Hepatocyte (in vitro differentiated cells): Measurements from ENCODE around the gene SSBP2. TPM values are rescaled to one million over a fixed set of nuclear protein-coding genes. Genes with fewer than 3 reads are reported as not detected.

ENCODE experiments used
- DNase-seq: peaks from one replicate; pipeline ENCODE4 v3.0.0-alpha.2; 2016; ENCODE audit warnings: low spot score
- H2AFZ ChIP-seq: fragments of 200-600 bp; sonication (generic); 2 replicates; pipeline ENCODE4 v1.6.0; 2016; ENCODE audit warnings: antibody characterized with exemption, mild to moderate bottlenecking
- H3K27ac ChIP-seq: fragments of 200-600 bp; sonication (generic); 2 replicates; pipeline ENCODE4 v1.5.1; 2016; ENCODE audit warnings: mild to moderate bottlenecking
- H3K27me3 ChIP-seq: fragments of 200-600 bp; sonication (generic); 2 replicates; pipeline ENCODE4 v1.6.1; 2016
- H3K36me3 ChIP-seq: fragments of 200-600 bp; sonication (generic); replicated peaks from 2 replicates; pipeline ENCODE4 v1.5.1; 2016; ENCODE audit warnings: low read depth; ENCODE audit not compliant: insufficient read depth
- H3K4me1 ChIP-seq: fragments of 200-600 bp; sonication (generic); 2 replicates; pipeline ENCODE4 v1.5.1; 2016; ENCODE audit warnings: mild to moderate bottlenecking, moderate library complexity; ENCODE audit not compliant: insufficient read depth
- H3K4me2 ChIP-seq: fragments of 200-600 bp; sonication (generic); 2 replicates; pipeline ENCODE4 v1.6.0; 2016
- H3K4me3 ChIP-seq: fragments of 200-600 bp; sonication (generic); 2 replicates; pipeline ENCODE4 v1.5.1; 2016; ENCODE audit warnings: mild to moderate bottlenecking
- H3K79me2 ChIP-seq: fragments of 200-600 bp; sonication (generic); 2 replicates; pipeline ENCODE4 v1.6.0; 2017; ENCODE audit warnings: mild to moderate bottlenecking
- H3K9me2 ChIP-seq: fragments of 200-600 bp; sonication (generic); replicated peaks from 2 replicates; pipeline ENCODE4 v1.6.0; 2017; ENCODE audit warnings: mild to moderate bottlenecking; ENCODE audit not compliant: insufficient read depth
- H3K9me3 ChIP-seq: fragments of 200-600 bp; sonication (generic); 2 replicates; pipeline ENCODE4 v1.5.1; 2016; ENCODE audit warnings: low read depth, mild to moderate bottlenecking
- H4K20me1 ChIP-seq: fragments of 200-600 bp; sonication (generic); 2 replicates; pipeline ENCODE4 v1.6.0; 2016; ENCODE audit warnings: mild to moderate bottlenecking; ENCODE audit not compliant: insufficient read depth, poor library complexity, severe bottlenecking
- EZH2 ChIP-seq: fragments of 200-600 bp; sonication (generic); IDR thresholded peaks from 2 replicates; pipeline ENCODE4 v1.6.1; 2016; ENCODE audit warnings: antibody characterized with exemption, mild to moderate bottlenecking, borderline replicate concordance
- EZH2phosphoT487 ChIP-seq: fragments of 200-600 bp; sonication (generic); IDR thresholded peaks from one replicate; pipeline ENCODE4 v1.6.1; 2018; ENCODE audit warnings: antibody characterized with exemption, mild to moderate bottlenecking, low read depth, moderate library complexity; ENCODE audit not compliant: unreplicated experiment, severe bottlenecking
- WGBS: methylation state at CpG from one replicate; pipeline ENCODE4 v1.1.6; 2016; ENCODE audit warnings: low lambda C conversion rate; ENCODE audit errors: missing lambda C conversion rate; 5-methylcytosine and 5-hydroxymethylcytosine counted together
- polyA plus RNA-seq: library from polyadenylated mRNA; unstranded; fragments of >200 nt; fragmentation: Nextera tagmentation; extraction: Ambion mirVana; gene quantifications from 2 replicates; pipeline ENCODE4 v1.2.1, GENCODE V29; 2016
- total RNA-seq: library from RNA; depleted of rRNA; stranded (reverse); fragments of >200 nt; gene quantifications from 2 replicates; pipeline ENCODE4 v1.2.3, GENCODE V29; 2014
- TF ChIP-seq, protein P1 (sequence below): fragments of 200-600 bp; sonication (generic); IDR thresholded peaks from 2 replicates; pipeline ENCODE4 v1.5.1; 2016; ENCODE audit warnings: antibody characterized with exemption, mild to moderate bottlenecking; ENCODE audit not compliant: poor library complexity

SSBP2 gene
- total and polyA plus RNA-seq, 2 experiments from 2014 or later: 23.7 to 48.2 TPM

DNA sequence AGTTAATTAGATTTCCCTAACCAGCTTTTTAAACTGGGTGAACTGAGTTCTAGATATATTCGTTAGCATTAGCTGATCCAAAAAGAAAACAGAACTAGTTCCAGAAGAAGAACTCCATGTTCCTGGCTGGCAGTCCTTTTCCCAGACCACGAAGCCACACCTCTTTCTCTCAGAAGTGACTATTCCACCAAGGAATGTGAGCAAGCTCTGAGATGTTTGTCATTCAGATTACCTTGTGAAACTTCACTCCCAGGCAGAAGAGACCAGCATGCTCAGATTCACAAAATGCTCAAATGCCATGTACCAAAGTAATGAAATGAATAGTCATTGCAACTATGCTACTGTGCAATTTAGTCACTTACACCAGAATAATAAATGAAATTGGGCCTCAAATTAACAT, 4.4 kb upstream of the SSBP2 start:
- Histone ChIP-seq H3K9me3 (no peaks in the 10 kb centered on the region), H3K4me3 (no peak overlapping the region), H3K27ac (peak overlapping the region; percentile 62), H3K4me2 (peak overlapping the region; percentile 4), H3K79me2 (no peaks in the 10 kb centered on the region), H3K27me3 (no peaks in the 10 kb centered on the region), H3K4me1 (peaks cover 16% of the 10 kb centered on the region), H3K9me2 (no peaks in the 10 kb centered on the region), H3K36me3 (no peaks in the 10 kb centered on the region), H2AFZ (no peak overlapping the region), H4K20me1 (no peaks in the 10 kb centered on the region)
- TF ChIP-seq EZH2phosphoT487 (no peak), EZH2 (no peak)
- TF ChIP-seq, protein P1, sequence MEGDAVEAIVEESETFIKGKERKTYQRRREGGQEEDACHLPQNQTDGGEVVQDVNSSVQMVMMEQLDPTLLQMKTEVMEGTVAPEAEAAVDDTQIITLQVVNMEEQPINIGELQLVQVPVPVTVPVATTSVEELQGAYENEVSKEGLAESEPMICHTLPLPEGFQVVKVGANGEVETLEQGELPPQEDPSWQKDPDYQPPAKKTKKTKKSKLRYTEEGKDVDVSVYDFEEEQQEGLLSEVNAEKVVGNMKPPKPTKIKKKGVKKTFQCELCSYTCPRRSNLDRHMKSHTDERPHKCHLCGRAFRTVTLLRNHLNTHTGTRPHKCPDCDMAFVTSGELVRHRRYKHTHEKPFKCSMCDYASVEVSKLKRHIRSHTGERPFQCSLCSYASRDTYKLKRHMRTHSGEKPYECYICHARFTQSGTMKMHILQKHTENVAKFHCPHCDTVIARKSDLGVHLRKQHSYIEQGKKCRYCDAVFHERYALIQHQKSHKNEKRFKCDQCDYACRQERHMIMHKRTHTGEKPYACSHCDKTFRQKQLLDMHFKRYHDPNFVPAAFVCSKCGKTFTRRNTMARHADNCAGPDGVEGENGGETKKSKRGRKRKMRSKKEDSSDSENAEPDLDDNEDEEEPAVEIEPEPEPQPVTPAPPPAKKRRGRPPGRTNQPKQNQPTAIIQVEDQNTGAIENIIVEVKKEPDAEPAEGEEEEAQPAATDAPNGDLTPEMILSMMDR: no peak
- WGBS: 11% methylated on average over 2 of the region's 2 CpGs
- DNase-seq: peak; percentile 79

DNA sequence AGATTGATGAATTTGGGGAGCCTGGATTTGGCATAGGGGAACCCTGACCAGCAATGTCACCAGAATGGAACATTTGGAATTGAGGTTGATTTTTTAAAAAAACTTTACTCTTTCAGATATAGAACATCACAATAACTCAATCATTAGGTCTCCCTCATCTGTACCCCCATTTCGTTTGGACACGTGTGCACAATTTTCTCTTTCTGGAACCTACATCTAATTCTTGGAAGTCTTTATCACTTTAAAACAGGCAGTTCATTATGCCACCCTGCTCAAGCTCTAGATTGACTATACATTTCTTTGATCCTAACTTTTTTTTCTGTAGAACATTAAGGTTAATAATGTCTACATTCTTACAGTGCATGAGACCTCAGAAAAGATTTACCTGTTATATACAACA, 3.7 kb upstream of the SSBP2 start:
- Histone ChIP-seq H4K20me1 (no peaks in the 10 kb centered on the region), H3K4me2 (no peak overlapping the region)

GRCh38 chr5:81753429-81753828, 2.5 kb upstream of the SSBP2 start:
- H2AFZ ChIP-seq: no peak overlapping the region
- H3K4me1 ChIP-seq: peaks cover 16% of the 10 kb centered on the region
- no peak overlapping the region for H3K27ac ChIP-seq
- WGBS: 68% methylated on average over 2 of the region's 2 CpGs
- H4K20me1 ChIP-seq: peaks cover 4% of the 10 kb centered on the region
- no peak overlapping the region for H3K4me3 ChIP-seq
- H3K4me2 ChIP-seq: no peak overlapping the region
- H3K27me3 ChIP-seq: no peaks in the 10 kb centered on the region
- H3K36me3 ChIP-seq: no peaks in the 10 kb centered on the region
- H3K9me3 ChIP-seq: no peaks in the 10 kb centered on the region
- no peaks in the 10 kb centered on the region for H3K9me2 ChIP-seq
- peaks cover 13% of the 10 kb centered on the region for H3K79me2 ChIP-seq
- TF ChIP-seq EZH2phosphoT487: no peak
- TF ChIP-seq, protein P1: no peak
- TF ChIP-seq EZH2: no peak
- no peak for DNase-seq

More for the DNA sequence above, 3.7 kb upstream of the SSBP2 start:
- Histone ChIP-seq H3K4me3 (no peak overlapping the region), H3K4me1 (peaks cover 16% of the 10 kb centered on the region), H3K9me2 (no peaks in the 10 kb centered on the region), H3K79me2 (peaks cover under 1% of the 10 kb centered on the region), H3K36me3 (no peaks in the 10 kb centered on the region), H3K27me3 (no peaks in the 10 kb centered on the region), H2AFZ (peak overlapping the region; percentile 3), H3K27ac (no peak overlapping the region), H3K9me3 (no peaks in the 10 kb centered on the region)
- DNase-seq: no peak
- 81% methylated on average over 2 of the region's 2 CpGs for WGBS
- TF ChIP-seq EZH2phosphoT487 (no peak), EZH2 (no peak)
- TF ChIP-seq, protein P1: no peak

DNA sequence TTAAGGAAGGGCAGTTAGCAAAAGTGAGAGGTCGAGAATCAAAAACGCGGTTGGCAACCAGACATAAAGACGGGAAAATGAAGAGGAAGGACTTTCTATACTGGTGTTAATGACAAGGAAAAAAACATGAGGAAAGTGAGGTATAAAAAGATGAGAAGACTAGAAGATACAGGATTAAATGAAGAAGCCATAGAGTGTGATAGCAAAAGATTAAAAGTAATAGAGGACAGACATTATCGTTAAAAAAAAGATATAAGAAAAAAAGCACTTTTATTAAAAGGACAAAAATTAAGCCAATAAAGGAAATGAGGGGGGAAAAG, 1.7 kb upstream of the SSBP2 start:
- 96% methylated on average over 5 of the region's 5 CpGs for WGBS
- TF ChIP-seq, protein P1: no peak
- TF ChIP-seq EZH2phosphoT487 (no peak), EZH2 (no peak)
- Histone ChIP-seq H3K4me2 (no peak overlapping the region), H3K4me1 (peaks cover 16% of the 10 kb centered on the region), H3K9me2 (no peaks in the 10 kb centered on the region), H4K20me1 (peaks cover 11% of the 10 kb centered on the region), H3K4me3 (no peak overlapping the region), H3K9me3 (no peaks in the 10 kb centered on the region), H2AFZ (peak overlapping the region; percentile 83), H3K79me2 (peaks cover 21% of the 10 kb centered on the region), H3K27ac (peak overlapping the region; percentile 98), H3K27me3 (no peaks in the 10 kb centered on the region), H3K36me3 (no peaks in the 10 kb centered on the region)
- DNase-seq: no peak
